ENCODE results near the gene SUFU.

DNA sequence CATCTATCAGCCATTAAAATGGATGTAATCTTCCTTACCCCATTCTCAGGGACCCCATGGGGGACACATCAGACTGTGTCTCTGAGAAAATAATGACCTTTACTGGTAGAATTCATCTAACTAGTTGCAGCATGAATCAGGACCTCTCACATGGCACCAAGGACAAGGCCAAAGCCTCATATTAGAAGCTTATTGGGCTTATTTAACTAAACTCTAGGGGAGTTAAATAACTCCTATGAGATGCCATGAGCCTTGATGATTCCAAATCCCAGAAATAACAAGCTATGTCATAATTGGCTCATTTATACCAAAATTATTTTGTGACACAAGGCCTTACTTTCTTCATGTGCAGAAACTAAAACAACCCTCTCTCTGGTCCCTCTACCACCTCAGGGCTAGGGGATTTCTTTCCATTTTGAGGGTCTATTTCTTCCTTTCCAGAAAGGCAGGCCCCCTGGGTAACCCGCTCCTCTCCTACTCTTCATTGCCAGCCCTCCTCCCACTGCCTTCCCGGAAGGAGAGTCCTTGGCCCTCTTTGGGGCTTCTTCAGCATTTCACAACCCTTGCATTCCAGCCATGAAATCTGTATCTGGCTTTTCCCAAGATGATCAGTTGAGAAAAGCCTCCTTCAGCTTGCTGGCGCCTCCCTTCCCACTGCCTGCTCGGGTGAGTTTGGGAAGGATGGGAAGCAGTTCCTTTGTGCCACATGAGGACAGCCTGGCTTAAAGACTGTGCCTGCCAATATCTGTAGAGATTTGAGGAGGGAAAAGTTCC, 98.7 kb downstream of the SUFU start:
- TF ChIP-seq CTCF (IDR thresholded peaks at IDR 0.05; ENCODE audit: insufficient read depth, low read length, poor library complexity, severe bottlenecking) (no peak), EZH2phosphoT487 (conservative IDR thresholded peaks at IDR 0.05; ENCODE audit: low read length) (no peak)

Measured in SU-DHL-6 (cell line).